Measurements from ENCODE around the gene KRTAP4-2. TPM values are rescaled to one million over a fixed set of nuclear protein-coding genes. Genes with fewer than 3 reads are reported as not detected.

Gene KRTAP4-2
- total and polyA plus RNA-seq, 9 of the 15 experiments (the other 6 are each of a cell fraction or from before 2014, with no cell fraction given) = not detected

DNA sequence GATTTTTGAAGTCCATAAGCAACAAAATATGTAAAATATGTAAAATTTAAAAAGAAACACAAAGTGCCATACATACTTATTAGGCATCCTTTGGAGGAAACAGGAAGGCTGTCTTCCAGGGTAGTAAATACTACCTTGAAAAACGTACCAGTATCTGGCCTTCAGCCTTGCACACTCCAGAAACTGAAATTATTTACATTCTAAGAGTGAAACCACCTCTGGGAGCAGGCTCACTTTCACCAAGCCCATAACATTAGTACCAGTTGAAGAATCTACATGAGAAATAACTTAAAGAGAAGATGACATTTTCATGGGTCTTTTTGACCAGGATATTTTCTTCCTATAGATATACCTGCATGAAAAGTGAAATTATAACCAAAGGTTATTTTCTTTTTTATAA, 18.0 kb upstream of the KRTAP4-2 start:
- Histone ChIP-seq H3K27ac (ENCODE audit: extremely low read depth, low read depth, low read length) (no peak overlapping the region), H4K20me1 (replicated peaks; ENCODE audit: control insufficient read depth, insufficient read depth, low read length) (no peaks in the 10 kb centered on the region), H3K4me3 (no peak overlapping the region), H3K4me2 (ENCODE audit: insufficient read depth, low read length) (no peak overlapping the region), H3K79me2 (ENCODE audit: control insufficient read depth, insufficient read depth, low read length) (no peaks in the 10 kb centered on the region), H3K9me1 (ENCODE audit: control insufficient read depth, insufficient read depth, low read length) (no peaks in the 10 kb centered on the region), H2AFZ (ENCODE audit: low read depth, low read length) (no peak overlapping the region), H3K9ac (ENCODE audit: insufficient read depth in 1 of 2, low read depth in 2 of 2, low read length in 2 of 2) (no peak overlapping the region), H3K9me3 (replicated peaks; ENCODE audit: control insufficient read depth, insufficient read depth, low read depth, low read length) (no peaks in the 10 kb centered on the region), H3K4me1 (replicated peaks in 1 of 2; ENCODE audit: control insufficient read depth in 2 of 2, insufficient read depth in 2 of 2, low read length in 2 of 2) (no peaks in the 10 kb centered on the region), H3K27me3 (ENCODE audit: control insufficient read depth in 2 of 2, insufficient read depth in 2 of 2, low read length in 2 of 2) (no peaks in the 10 kb centered on the region), H3K36me3 (ENCODE audit: control insufficient read depth, insufficient read depth, low read length) (no peaks in the 10 kb centered on the region)
- ChIA-PET CTCF (ENCODE audit: low intra/inter-chr PET ratio) (no interaction called here), POLR2A (no interaction called here)
- BruUV-seq (replicated peaks) = no TSS peak
- intact Hi-C loops (cut with micrococcal nuclease) (no loop called here), in situ Hi-C loops (cut with MboI) (no loop called here)
- ATAC-seq = no peak
- FAIRE-seq = no peak
- TF ChIP-seq TCF7 (IDR thresholded peaks at IDR 0.05; ENCODE audit: borderline replicate concordance) = no peak
- no peak for TF ChIP-seq E2F1 (CRISPR knock-in tag; IDR thresholded peaks at IDR 0.05)
- TF ChIP-seq GABPB1 (CRISPR knock-in tag; IDR thresholded peaks at IDR 0.05) = no peak
- no peak for TF ChIP-seq BCOR (IDR thresholded peaks at IDR 0.05)
- no peak for TF ChIP-seq KDM5B (IDR thresholded peaks at IDR 0.05; ENCODE audit: insufficient replicate concordance, low read depth, low read length)
- TF ChIP-seq KAT7 (CRISPR knock-in tag; IDR thresholded peaks at IDR 0.05; ENCODE audit: borderline replicate concordance) = no peak
- no peak for TF ChIP-seq HNRNPLL (IDR thresholded peaks at IDR 0.05; ENCODE audit: low read depth, low read length, poor library complexity, severe bottlenecking)
- no peak for TF ChIP-seq DACH1 (IDR thresholded peaks at IDR 0.05; ENCODE audit: partially characterized antibody)
- TF ChIP-seq BRF1 (IDR thresholded peaks at IDR 0.05; ENCODE audit: borderline replicate concordance, extremely low read depth, insufficient read length) = no peak
- no peak for TF ChIP-seq TFAP4 (CRISPR knock-in tag; IDR thresholded peaks at IDR 0.05; ENCODE audit: borderline replicate concordance)
- TF ChIP-seq ZNF282 (CRISPR knock-in tag; IDR thresholded peaks at IDR 0.05) = no peak
- no peak for TF ChIP-seq DIDO1 (tag; IDR thresholded peaks at IDR 0.05; ENCODE audit: low read depth)
- TF ChIP-seq FOXK2 (conservative IDR thresholded peaks at IDR 0.05 in 1 of 2, IDR thresholded peaks at IDR 0.05 in 1 of 2; ENCODE audit: low read depth in 2 of 2) = no peak
- no peak for TF ChIP-seq ZNF143 (CRISPR knock-in tag; IDR thresholded peaks at IDR 0.05)
- no peak for TF ChIP-seq PREB (CRISPR knock-in tag; IDR thresholded peaks at IDR 0.05)
- no peak for TF ChIP-seq COPS2 (conservative IDR thresholded peaks at IDR 0.05)
- no peak for DNase-seq (ENCODE audit: extremely low read depth in 1 of 4, low spot score in 3 of 4)
- WGBS (ENCODE audit: insufficient coverage, low coverage, missing lambda C conversion rate) = 0% methylated on average over 1 of the region's 1 CpG
